NCI-H2227 treated with DMSO at 0.1 percent for 48 hours (cell line): Measurements from ENCODE around the gene RFTN1.
"Not testable (repeated sequence)": the region's sequence is repeated elsewhere in the genome, so short reads cannot be mapped to it uniquely, and the experiment has no call there.

Source experiments
- DNase-seq: peaks from one replicate; lab custom pipeline; 2025; lab: John Stamatoyannopoulos, UW

The RFTN1 gene

GRCh38 chr3:16506884-16507577 is 6.5 kb downstream of the RFTN1 start:
- no peak for DNase-seq

- no peak for DNase-seq
These were observed 7.0 kb downstream of the RFTN1 start for GRCh38 chr3:16506451-16506850.

GRCh38 chr3:16504692-16505091 is 8.8 kb downstream of the RFTN1 start:
- DNase-seq: no peak

GRCh38 chr3:16504242-16504641 is 9.3 kb downstream of the RFTN1 start:
- DNase-seq: no peak

- DNase-seq: no peak
These were observed 10.2 kb downstream of the RFTN1 start for GRCh38 chr3:16503191-16503776.

GRCh38 chr3:16502347-16502908 is 11.1 kb downstream of the RFTN1 start:
- DNase-seq: no peak

- DNase-seq: no peak
These were observed 12.1 kb downstream of the RFTN1 start for GRCh38 chr3:16501376-16501775.

- no peak for DNase-seq
These were observed 12.6 kb downstream of the RFTN1 start for GRCh38 chr3:16500911-16501310.

- no peak for DNase-seq
These were observed 13.4 kb downstream of the RFTN1 start for GRCh38 chr3:16500093-16500492.

GRCh38 chr3:16499351-16499750 is 14.1 kb downstream of the RFTN1 start:
- no peak for DNase-seq

GRCh38 chr3:16498130-16498890 is 15.2 kb downstream of the RFTN1 start:
- DNase-seq: no peak

- no peak for DNase-seq
These were observed 16.9 kb downstream of the RFTN1 start for GRCh38 chr3:16496408-16497222.

GRCh38 chr3:16496008-16496407 is 17.5 kb downstream of the RFTN1 start:
- no peak for DNase-seq

GRCh38 chr3:16494814-16495431 is 18.6 kb downstream of the RFTN1 start:
- DNase-seq: no peak

GRCh38 chr3:16494094-16494493 is 19.4 kb downstream of the RFTN1 start:
- no peak for DNase-seq

GRCh38 chr3:16490062-16490619 is 23.4 kb downstream of the RFTN1 start:
- no peak for DNase-seq

- DNase-seq: not testable (repeated sequence)
These were observed 24.0 kb downstream of the RFTN1 start for GRCh38 chr3:16489326-16490061.

GRCh38 chr3:16488637-16489036 is 24.9 kb downstream of the RFTN1 start:
- DNase-seq: no peak

GRCh38 chr3:16487511-16488175 is 25.9 kb downstream of the RFTN1 start:
- no peak for DNase-seq

- DNase-seq: no peak
These were observed 26.5 kb downstream of the RFTN1 start for GRCh38 chr3:16486951-16487480.
